Osteocyte (in vitro differentiated cells): ENCODE results near the gene MACO1. TPM values are rescaled to one million over a fixed set of nuclear protein-coding genes. Genes with fewer than 3 reads are reported as not detected.

ENCODE experiments used
- DNase-seq: peaks from one replicate; pipeline ENCODE4 v3.0.0; 2021; ENCODE audit warnings: mixed read lengths; ENCODE audit not compliant: unreplicated experiment; ENCODE audit errors: extremely low spot score
- H3K27ac Mint-ChIP-seq: one replicate; pipeline ENCODE4 v1.8.0; 2021; ENCODE audit warnings: mild to moderate bottlenecking, mixed read lengths; ENCODE audit not compliant: unreplicated experiment
- H3K27me3 Mint-ChIP-seq: one replicate; pipeline ENCODE4 v1.8.0; 2021; ENCODE audit warnings: mixed read lengths; ENCODE audit not compliant: unreplicated experiment
- H3K36me3 Mint-ChIP-seq: one replicate; pipeline ENCODE4 v1.8.0; 2021; ENCODE audit warnings: mixed read lengths; ENCODE audit not compliant: unreplicated experiment
- H3K4me1 Mint-ChIP-seq: one replicate; pipeline ENCODE4 v1.8.0; 2021; ENCODE audit warnings: mixed read lengths; ENCODE audit not compliant: unreplicated experiment
- H3K4me3 Mint-ChIP-seq: one replicate; pipeline ENCODE4 v1.8.0; 2021; ENCODE audit warnings: mild to moderate bottlenecking, moderate library complexity, mixed read lengths; ENCODE audit not compliant: unreplicated experiment
- H3K9me3 Mint-ChIP-seq: one replicate; pipeline ENCODE4 v1.8.0; 2021; ENCODE audit warnings: mixed read lengths; ENCODE audit not compliant: unreplicated experiment
- total RNA-seq: library from RNA; stranded (reverse); gene quantifications from 2 replicates; pipeline ENCODE4 v1.2.1, GENCODE V29; 2021
- TF ChIP-seq, protein P1 (sequence below): fragments of 200-600 bp; sonication (generic); IDR thresholded peaks from 2 replicates; pipeline ENCODE4 v1.5.0; 2021; ENCODE audit warnings: antibody characterized with exemption, mild to moderate bottlenecking, moderate library complexity

MACO1 gene
- total RNA-seq, 1 donor from 2014 or later, result 30.7 TPM

DNA sequence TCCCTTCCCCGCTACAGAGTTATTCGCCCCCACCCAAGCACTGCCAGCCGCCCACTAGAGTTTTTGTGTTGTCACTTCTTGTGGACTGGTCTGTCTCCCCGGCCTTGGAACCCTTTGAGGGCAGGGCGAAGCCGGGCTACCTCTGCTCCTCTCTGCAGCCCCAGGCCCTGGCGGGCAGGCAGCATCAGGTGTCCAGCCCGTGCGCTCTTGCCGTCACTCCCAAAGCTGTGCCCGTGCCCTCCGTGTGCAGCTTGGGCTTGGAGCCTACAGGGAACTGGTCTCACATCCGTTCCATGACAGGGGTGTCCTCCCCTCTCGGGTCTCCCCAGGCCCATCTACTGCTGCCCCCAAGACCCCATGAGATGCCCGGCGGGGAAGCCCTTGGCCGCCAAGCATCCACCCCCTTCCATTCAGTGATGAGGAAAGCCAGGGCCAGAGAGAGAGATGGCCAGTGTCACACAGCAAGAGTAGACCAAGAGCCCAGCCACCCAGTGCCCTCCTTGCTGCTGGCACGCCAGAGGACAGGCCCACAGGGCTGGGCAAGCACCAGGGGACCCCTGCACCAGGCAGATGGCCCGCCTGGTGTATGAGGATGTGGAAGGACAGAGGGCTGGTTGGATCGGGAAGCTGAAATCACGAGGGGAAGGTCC is 97.4 kb downstream of the MACO1 start:
- DNase-seq, result no peak
- TF ChIP-seq, protein P1, sequence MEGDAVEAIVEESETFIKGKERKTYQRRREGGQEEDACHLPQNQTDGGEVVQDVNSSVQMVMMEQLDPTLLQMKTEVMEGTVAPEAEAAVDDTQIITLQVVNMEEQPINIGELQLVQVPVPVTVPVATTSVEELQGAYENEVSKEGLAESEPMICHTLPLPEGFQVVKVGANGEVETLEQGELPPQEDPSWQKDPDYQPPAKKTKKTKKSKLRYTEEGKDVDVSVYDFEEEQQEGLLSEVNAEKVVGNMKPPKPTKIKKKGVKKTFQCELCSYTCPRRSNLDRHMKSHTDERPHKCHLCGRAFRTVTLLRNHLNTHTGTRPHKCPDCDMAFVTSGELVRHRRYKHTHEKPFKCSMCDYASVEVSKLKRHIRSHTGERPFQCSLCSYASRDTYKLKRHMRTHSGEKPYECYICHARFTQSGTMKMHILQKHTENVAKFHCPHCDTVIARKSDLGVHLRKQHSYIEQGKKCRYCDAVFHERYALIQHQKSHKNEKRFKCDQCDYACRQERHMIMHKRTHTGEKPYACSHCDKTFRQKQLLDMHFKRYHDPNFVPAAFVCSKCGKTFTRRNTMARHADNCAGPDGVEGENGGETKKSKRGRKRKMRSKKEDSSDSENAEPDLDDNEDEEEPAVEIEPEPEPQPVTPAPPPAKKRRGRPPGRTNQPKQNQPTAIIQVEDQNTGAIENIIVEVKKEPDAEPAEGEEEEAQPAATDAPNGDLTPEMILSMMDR, result no peak
- H3K9me3 Mint-ChIP-seq, result peaks cover 8% of the 10 kb centered on the region

DNA sequence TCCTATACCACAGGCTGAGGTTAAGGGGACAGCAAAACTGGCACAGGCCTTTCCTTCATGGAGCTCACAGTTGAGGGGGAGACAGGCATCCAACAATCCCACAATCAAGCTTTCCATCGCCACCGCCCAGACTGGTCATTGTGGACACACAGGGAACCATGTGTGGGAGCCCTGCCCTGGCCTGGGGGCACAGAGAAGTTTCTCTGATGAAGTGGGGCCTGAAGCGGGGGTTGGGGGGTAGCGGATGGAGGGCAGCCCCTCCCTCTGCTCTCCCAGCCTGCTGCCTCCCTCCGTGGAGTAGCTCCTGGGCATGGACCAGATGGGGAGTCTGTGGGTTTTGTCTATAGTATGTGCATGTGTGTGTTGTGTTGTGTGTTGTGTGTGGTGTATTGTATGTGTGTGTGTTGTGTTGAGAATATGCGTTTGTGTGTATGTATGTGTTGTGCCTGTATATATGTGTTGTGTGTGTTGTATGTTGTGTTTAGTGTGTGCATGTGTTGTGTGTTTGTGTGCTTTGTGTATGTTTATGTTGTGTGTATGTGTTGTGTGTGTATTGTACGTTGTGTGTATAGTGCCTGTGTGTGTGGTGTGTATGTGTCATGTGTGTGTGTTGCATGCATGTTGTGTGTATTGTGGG is 98.3 kb downstream of the MACO1 start:
- Mint-ChIP-seq H3K27me3 (peaks cover 9% of the 10 kb centered on the region), H3K9me3 (peaks cover 8% of the 10 kb centered on the region), H3K4me1 (no peaks in the 10 kb centered on the region), H3K4me3 (no peak overlapping the region), H3K27ac (no peak overlapping the region), H3K36me3 (no peaks in the 10 kb centered on the region)
- DNase-seq, result no peak
- TF ChIP-seq, protein P1, result no peak

More for the DNA sequence above, 97.4 kb downstream of the MACO1 start:
- Mint-ChIP-seq H3K36me3 (no peaks in the 10 kb centered on the region), H3K27ac (no peak overlapping the region), H3K4me3 (no peak overlapping the region), H3K27me3 (peaks cover 9% of the 10 kb centered on the region), H3K4me1 (no peaks in the 10 kb centered on the region)

DNA sequence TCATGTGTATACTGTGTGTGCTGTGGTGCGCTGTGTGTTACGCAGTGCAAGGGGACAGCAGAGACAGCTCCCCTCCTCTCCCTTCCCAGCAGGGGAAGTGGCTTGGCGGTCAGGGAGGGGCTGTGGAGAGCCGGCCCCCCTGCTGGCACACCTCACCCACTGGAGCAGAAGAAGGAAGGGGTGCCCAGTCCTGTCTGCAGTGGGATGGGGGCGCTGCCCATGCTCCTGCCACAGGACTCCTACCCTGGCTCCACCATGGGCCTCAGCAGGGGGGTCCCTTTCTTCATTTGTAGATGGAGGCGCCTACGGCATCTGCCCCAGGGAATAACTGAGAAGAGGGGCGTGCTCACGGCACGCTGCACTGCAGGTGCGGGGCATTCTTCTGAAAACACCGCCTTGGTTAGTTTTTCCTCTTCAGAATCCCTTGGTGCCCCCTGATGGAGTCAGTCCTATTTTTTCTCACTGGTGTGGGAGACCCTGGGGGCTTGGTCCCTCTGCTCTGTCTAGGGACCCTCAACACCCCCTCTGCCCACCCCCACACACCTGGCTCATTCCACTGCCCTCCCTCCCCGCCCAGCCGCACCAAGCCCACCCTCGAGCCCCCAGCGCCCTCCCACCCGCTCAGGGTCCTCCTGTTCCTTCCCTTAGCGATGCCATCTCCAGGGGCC is 99.0 kb downstream of the MACO1 start:
- TF ChIP-seq, protein P1, result no peak
- no peaks in the 10 kb centered on the region for H3K4me1 Mint-ChIP-seq
- H3K27me3 Mint-ChIP-seq, result peaks cover 9% of the 10 kb centered on the region
- H3K36me3 Mint-ChIP-seq, result no peaks in the 10 kb centered on the region
- no peak overlapping the region for H3K4me3 Mint-ChIP-seq
- DNase-seq, result no peak
- no peak overlapping the region for H3K27ac Mint-ChIP-seq
- H3K9me3 Mint-ChIP-seq, result peaks cover 8% of the 10 kb centered on the region

DNA sequence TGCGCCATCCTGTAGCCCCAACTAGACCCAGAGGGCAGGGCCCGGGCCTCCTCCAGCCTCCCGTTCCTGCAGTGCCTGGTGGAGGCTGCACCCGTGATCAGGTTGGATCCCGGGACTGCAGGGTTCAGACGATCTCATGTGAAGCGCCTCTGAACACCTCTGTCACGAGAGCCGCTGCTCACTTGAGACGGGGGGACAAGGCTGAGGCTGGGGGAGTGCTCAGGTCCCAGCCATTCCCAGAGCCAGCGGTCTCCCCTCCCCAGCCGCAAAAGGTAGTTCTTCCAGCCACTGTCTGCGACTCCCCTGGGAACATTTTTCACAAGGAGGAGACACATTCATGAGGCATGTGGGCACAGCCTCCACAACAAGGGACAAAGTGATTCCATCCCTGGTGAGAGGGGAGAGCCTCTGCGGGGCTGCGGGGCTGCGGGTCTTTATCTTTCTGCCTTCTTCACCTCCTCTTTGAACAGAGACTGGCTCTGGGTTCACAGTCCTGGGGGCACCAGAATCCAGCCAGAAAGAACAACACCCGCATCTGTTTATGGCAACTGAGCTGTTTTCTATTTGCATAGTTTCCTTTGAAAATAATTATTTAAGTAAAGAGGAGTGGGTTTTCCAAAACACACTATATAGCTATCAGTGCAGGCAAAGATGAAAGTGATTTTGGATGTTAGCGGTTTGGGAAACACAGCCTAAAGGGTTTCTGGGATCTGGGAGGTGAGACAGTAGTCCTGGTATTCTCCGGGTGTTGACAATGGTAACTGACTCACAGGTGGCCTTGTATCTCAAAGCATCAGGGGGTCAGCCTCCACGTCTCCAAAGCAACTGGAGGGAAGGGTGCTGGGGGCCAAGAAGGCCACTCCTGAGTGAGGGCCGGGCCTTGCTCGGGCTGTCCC is 99.7 kb downstream of the MACO1 start:
- H3K4me1 Mint-ChIP-seq, result no peaks in the 10 kb centered on the region
- no peak for DNase-seq
- H3K27ac Mint-ChIP-seq, result no peak overlapping the region
- peaks cover 2% of the 10 kb centered on the region for H3K9me3 Mint-ChIP-seq
- H3K4me3 Mint-ChIP-seq, result no peak overlapping the region
- H3K27me3 Mint-ChIP-seq, result peaks cover 4% of the 10 kb centered on the region
- H3K36me3 Mint-ChIP-seq, result no peaks in the 10 kb centered on the region
- TF ChIP-seq, protein P1, result no peak
